Measurements from ENCODE around the gene PDK2.

The PDK2 gene

DNA sequence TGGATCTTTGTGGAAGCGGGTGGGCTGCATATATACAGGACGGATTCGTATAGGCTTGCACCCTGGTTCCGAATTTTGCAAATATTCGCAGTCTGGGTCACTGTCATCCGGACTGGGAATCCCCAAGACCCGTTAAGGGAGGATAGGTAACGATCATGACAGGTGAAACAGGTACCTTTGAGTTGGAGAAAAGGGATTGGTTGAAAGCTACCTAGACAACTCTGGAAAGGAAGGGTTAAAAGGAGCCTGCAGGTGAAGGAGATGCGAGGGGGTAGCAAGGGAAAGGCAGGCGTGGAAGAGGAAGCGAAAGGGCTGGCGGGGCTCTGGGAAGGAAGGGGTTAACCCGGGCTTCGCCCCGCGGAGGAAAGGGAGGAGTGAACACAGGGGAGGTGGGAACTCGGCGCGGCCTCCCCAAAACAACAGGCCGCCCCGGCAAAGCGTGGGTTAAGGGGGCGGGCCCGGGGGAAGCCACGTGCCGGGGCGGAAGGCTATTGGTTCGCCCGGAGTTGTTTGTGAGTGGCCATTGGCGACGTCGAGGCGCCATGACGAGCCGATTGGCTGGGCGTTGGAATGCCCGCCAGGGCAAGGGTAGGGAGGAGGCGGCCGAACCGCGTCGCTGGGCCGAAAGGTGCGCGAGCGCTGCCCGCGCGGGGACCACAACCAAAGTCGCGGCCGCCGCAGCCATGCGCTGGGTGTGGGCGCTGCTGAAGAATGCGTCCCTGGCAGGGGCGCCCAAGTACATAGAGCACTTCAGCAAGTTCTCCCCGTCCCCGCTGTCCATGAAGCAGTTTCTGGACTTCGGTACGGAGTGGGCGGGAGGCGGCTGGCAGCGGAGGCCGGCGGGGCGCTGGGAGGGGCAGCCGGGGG, at the start of gene PDK2:
TSS of gene PDK2 (plus strand) at position 599 of the 867 bp plus-strand sequence. CDS start at position 684, 85 bp downstream.
- peak; percentile 89 for DNase-seq (ENCODE audit: low read depth)

DNA sequence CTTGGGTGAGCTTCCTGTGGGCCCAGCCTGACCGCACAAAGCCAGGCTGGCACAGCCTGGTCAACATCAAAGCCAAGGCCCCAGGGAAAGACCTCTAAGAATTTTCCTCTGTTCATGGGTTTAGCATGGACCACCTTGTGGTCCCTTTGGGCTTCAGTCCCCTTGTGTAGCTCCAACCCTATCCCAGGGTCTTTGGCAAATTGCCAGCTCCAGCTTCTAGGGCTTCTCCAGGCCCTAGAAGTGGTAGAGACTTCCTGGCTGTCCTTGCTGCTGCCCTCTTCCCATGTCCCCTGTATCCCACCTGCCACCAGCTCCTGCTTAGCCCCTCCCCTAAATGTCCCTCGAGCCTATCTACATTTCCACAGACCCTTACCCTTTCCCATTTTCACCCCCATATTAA, 49.0 kb upstream of the PDK2 start:
- DNase-seq (ENCODE audit: low read depth): no peak

DNA sequence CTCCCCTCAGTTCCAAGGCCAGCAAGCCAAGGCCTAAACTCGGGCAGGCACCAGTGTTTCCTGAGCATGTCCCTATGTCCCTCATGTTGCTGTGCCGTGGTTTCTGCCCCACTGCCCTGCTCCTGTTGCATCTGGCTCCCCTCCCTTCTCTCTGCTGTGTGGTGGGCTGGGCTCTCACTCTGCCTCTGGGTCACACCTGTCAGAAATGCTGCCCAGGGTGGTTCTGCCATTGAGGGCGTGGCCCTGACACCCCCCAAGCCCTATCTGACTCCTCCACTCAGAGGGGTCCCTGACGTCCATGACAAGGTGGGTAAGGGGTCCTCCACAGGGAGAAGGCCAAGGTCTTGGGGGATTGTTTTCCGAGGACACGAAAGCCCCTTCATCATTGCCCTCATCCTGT, 48.5 kb upstream of the PDK2 start:
- no peak for DNase-seq (ENCODE audit: low read depth)

DNA sequence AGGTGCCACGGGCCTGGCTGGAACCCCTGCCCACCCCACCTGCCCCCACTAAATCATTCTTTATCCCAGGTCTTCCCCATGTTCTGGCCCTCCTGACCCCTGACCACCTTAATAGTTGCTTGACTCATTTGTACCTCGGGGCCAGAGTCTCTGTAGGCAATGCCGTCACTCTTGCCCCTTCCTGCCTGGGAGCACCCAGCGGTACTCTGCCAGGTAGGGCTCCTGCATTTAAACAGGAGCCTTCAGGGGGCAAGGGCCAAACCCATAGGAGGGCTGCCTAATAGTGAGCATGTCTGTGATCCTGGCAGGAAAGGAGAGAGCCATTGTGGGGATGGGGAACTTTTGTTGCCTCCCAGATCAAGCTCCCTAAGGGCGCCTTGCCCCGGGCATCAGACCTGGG, 48.1 kb upstream of the PDK2 start:
- DNase-seq (ENCODE audit: low read depth): no peak

DNA sequence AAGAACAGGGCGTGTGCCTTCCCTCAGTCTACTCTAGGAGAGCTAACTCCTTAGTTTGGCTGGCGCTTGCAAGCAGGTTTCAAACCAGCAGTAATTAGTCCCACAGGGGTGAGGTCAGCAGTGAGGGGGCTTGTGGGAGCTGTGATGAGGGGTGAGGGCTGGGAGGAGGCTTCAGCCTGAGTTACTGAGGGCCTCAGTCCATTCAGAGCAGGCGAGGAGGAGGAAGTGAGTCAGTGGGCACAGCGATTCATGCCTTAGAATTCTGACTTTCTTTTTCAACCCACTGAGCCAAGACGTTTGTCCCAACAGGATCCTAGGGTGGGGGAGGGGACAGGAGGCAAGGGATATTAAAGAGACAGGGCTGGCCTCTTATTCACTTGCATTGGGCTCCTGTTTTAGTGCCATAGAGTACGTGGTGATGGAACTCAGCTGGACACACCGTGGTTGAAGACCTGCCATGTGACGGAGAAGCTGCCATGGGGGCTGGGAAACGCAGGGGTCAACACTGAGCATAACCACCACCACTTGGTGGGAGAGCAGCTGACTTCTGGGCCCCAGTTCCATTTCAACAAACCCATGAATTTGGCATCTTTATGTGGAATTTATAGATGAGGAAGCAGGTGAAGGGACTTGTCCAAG, 47.5 kb upstream of the PDK2 start:
- no peak for DNase-seq (ENCODE audit: low read depth)

DNA sequence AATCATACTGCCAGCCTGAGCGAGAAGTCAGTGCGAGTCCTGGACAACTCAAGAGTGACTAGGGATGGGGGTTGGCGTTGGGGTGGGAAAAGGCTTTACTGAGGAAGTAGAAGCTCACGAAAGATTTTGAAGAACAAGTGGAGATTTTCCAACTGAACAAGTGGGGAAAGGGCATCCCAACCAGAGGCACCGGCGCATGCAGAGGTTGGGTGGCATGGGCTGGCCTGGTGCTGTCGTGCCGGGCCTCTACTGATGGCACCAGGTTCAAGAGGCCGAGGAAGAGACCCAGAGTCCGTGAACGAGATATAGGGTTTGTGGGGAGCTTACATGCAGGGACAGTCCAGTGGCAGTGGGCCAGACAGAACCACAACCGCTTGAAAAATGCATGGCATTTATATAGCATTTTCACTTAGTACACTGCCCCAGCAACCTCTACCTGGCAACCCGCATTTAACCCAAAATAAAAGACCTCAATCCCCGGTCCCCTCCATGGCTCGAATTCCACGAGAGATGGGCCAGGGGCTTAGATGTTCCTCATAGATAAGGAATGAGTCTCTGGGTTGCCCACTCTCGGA, 46.9 kb upstream of the PDK2 start:
- DNase-seq (ENCODE audit: low read depth): no peak

DNA sequence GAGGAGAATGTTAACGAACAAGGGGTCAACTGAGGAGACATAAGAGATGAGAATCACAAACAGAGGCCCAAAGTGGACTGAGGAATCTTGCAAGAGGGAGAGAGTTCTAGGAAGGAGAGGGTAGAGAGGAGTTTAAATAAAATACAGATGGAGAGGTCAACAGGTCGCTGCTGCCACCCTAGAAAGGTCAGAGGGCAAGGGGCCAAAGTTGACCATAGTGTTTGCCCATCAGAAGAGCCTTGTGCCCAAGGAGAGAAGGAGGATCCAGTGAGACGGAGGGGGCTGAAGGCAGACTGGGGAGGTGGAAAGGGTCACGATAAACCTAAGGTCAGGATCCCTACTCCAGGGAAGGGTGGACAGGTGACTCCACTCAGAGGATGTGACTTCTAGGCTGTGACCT, 46.2 kb upstream of the PDK2 start:
- DNase-seq (ENCODE audit: low read depth): no peak

DNA sequence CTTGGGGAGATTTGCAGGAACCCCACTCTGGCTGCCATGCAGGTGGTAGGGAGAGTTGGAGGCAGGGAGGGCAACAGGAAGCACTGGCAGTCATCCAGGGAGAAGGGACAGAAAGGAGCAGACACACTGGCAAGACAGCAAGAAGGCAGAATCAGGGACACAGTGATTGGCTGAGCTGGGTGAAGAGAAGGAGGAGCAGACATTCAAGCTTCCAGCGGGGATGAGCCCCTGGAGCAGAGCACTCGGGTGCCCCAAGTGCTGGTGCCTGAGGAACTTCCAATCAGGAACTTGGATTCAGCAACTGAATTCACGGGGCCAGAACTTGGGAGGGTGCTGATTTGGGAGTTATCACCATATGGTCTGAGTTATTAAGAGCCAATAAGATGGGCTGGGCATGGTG, 45.5 kb upstream of the PDK2 start:
- no peak for DNase-seq (ENCODE audit: low read depth)

DNA sequence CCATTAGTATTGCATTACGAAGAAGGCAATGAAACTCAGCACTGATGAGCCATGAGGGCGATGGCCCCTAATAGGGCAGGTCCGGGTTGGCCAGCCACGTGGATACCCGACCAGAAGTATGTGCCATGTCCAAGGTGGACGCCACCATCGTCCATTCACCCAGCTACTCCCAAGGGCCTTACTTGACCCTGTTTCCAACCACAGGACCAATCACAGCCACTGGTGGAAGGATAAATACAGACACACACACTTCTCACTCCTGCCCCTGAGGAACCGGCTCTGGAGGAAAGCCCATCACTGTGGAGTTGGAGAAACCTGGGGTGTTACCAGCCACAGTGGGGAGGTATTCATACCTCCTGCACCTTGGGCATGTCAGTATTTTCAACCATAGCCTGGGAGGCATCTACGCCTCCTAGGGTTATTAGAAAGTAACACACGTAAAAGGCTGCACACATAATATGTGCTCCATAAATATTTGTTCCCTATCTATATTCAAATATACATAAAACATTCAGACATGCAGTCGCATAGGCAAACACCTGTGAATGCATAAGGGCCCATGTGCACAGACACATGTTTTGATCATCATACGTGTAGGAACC, 44.6 kb upstream of the PDK2 start:
- DNase-seq (ENCODE audit: low read depth): no peak

DNA sequence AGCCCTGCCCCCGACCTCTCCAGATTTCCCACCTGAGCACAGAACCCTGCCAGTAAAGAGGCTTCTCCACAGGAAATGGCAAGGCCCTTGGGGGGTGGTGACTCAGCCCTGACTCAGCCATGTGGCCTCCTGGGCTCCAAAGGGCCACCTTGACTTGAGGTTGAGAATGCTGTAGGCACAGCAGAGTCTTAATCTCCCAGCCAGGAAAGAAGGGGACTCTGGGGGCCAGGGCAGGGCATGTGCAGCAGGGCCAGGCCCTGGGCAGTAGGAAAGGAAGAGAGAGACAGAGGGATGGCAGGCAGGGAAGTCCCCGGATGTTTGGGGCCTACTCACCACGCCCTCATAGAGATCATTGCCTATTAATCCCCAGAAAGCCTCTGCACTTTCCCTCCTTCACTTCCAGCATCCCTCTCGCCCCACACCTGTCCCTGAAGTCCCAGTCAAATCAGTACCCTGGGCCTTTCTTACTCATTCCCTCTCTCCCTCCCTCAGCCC, 44.0 kb upstream of the PDK2 start:
- DNase-seq (ENCODE audit: low read depth): peak; percentile 30

DNA sequence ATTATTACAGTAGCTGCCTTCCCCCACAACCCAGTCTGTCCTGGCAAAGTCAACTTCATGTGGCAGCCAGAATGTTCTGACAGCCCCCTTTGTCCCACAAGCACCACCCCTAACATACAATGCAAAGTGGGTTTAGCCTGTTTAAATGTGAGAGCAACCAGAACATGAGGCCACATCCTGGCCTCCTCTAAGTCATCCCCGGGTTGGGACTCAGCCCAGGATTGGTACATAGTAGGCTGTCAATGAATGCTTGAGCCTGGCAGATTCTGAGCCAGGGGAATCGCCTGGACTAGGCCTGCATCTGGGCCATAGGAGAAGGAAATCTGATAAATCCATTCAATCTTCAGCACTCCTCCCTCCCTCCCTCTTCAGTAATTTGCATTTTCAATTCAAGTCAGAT, 43.5 kb upstream of the PDK2 start:
- DNase-seq (ENCODE audit: low read depth): no peak

DNA sequence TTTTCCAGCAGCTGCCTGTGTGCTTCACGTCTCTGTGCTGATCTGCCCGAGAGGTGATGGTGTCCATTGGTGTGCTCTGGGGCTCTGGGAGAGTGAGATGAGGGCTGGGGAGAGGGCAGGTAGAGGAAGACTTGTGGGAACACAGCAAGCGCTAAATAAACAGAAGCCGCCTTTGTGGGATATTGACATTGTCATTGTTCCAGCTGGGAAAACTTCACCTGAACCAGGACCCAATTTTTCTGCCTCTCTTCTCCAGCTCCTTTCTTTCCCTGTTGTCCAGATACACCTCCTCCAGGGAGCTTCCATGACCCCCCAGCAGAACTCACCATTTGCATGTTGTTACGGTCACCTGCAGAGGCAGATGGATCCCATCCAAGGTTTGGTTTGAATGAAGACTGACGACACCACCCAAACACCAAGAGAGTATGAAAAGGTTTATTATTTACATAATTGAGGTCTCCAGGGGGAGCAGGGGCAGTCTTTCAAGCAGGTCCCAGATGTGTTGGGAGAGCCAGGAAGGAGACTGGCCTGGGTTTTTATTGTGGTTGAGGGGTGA, 42.8 kb upstream of the PDK2 start:
- DNase-seq (ENCODE audit: low read depth): no peak

DNA sequence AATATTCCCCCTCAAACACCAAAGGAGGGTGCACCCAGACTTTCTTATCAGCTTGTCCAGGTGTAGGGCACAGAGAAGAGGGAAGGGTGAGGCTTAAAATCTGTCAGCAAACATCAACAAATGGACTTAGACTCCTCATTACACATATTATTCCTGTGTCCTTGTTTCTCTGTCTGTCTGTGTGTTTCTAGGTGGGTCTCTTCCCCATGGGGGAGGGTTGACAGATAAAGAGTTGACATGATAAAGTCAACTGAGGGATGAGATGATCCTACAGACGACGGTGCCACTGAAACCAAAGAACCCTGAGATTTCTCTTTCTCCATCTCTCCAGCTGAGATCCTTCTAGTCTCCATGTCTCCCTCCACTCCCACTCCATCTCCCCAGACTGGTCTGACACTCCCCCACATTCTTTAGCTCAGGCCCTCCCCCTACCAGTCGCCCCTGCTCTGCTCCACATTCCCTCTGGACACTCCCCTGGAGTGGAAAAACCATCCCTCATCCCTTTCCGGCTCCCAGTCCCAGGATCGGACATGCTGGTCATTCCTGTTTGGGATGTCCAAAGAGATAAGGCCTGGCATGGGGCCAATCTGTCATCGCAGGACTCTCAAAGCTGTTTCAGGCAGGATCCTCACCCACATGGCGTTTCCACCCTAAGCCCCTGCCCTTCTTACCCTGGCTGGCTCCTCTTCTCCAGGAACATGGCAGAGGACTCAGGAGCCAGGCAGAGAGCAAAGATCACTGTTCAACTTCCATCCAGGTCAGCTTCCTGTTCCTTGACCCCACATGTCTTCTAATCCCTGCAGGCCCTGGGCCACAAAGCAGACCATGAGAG, 42.1 kb upstream of the PDK2 start:
- DNase-seq (ENCODE audit: low read depth): no peak

DNA sequence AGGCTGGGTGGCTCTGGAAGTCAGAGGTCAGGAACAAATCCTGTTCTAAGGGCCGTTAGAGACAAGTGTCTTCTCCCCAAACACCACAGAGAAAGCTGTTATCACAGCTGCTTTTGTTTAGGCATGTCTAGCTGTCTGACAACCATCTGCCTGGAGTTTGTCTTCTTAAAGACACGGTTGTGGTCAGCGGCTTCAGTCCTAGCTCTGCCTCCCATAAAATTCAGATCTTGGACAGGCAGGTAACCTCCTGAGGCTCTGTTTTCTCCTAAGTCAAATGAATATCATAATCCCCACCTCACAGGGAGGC, 41.5 kb upstream of the PDK2 start:
- DNase-seq (ENCODE audit: low read depth): no peak

DNA sequence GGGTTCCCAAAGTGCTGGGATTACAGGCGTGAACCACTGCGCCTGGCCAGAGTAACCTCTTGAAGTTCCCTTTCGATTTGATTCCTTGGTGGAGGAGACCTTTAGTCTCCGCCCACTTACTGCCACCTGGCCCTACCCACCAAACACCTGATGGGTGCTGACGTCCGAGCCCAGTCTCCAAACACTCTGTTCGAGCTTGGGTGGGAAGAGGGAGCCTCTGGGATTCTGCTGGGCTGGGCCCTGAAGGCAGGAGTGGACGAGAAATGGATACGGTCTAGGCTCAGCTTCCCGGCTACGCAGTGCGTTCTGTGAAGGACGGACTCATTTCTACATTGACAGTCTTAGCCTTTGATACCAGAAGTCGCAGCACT, 40.1 kb upstream of the PDK2 start:
- no peak for DNase-seq (ENCODE audit: low read depth)

DNA sequence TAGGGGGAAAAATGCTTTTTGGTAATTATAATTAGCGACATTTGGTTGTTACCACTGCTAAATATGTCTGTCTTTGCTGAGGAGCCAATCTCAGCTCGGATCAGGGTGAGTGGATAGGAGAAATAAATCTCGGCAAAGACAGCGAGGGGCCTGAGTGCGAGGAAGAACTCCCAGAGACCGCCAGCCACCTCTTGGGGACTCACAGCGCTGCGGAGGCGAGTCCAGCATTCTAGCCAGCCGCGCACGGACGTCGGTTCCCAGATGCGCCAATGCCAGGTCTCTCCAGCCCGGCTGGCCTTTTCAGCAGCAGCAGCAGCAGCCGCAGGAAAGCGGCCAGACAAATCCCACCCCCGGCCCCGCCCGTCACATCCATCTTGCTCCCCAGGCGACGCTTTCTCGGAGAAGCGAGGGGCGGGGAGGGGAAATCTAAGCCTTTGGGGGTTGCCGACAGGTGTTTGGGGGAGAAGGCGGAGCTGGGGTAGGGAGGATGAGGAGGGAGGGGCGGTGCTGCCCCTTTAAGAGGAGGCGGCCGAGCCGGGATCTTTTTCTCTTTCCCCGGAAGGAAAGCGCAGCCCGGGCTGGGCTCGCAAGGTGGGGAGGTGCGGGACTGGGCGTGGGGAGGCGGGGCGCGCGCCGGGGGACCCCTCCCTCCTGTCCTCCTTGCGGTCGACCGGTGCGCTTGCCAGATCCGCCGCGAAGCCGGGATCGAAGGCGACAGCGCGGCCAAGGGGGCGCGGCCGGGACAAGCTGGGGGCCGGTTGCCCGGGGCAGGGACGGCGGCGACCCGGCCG, 39.5 kb upstream of the PDK2 start, which contains the start of gene ITGA3:
TSS of gene ITGA3 (plus strand) at position 685 of the 791 bp plus-strand sequence. CDS start 330 bp downstream, outside the sequence.
- peak; percentile 36 for DNase-seq (ENCODE audit: low read depth)

DNA sequence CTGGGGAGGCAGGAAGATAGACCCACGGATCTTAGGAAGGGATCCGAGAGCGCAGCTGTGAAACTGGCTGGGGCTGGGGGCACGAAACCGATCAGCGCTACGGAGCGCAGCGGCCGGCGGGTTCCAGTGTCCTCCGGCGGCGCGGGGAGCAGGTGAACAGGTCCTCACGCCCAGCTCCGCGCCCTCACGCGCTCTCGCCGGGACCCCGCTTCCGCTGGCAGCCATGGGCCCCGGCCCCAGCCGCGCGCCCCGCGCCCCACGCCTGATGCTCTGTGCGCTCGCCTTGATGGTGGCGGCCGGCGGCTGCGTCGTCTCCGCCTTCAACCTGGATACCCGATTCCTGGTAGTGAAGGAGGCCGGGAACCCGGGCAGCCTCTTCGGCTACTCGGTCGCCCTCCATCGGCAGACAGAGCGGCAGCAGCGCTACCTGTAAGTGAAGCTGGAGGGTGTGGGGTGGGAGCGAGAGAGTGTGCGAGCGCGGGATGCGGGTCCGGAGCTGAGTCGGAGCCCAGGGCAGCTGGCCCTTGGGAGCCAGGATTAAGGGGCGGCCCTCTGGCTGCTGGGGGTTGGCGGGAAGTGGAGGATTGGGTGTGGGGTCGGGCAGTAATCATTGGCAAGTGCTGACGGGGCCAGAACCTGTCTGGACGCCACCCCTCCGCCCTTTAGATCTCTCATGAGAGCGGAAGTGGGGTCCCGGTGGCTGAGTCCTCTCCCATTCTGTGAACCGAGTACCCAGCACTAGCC, 38.8 kb upstream of the PDK2 start:
- peak; percentile 33 for DNase-seq (ENCODE audit: low read depth)

DNA sequence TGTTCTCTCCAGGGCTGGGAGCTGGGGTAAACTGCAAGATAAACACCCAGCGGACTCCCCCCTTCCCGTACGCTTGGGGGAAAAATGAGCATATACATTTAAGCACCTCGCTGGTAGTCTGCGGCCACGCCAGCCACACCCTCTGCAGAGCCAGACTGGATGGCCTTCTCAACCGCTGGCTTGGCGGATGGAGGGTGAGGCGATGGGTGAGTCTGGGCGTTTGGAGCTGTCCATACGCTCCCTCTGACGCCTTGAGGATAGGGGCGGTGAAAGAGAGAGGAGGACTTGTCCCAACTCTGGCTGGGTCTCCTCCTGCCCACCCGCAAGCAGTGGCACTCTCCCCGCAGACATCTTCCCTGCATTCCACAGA, 38.2 kb upstream of the PDK2 start:
- no peak for DNase-seq (ENCODE audit: low read depth)

DNA sequence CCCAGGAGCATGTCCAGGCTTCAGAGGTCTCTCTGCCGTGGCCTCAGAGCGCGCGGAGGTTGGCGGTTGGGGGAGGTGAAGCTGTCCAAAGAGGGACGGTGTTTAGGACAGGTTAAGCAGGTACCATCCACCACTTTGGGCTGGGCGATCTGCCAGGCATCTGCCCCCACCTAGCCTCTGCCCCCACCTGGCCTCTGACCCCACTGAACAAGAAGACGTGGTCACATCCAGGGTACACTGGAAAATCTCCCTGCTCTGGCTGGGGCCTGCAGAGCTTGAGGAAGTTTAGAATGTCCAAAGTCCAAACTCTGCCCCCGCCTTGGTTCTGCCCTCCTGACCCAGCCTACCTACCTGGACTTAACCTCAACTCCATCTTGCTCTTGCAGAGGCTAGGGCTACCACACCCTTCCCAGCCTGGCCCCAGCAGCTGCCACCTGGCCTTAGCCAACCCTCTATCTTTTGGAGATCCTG, 37.6 kb upstream of the PDK2 start:
- no peak for DNase-seq (ENCODE audit: low read depth)
